Stomach (tissue), 4 donors: ENCODE results near the gene FRMD4B.

Source experiments
- EP300 ChIP-seq: sonication (generic); formaldehyde crosslinking; IDR thresholded peaks from one replicate; pipeline ENCODE4 v1.6.1; 2017; ENCODE audit warnings: antibody characterized with exemption
- TF ChIP-seq, protein P1 (sequence below), 7 experiments: fragments of 450-650 bp in 4 of 7; fragments of 200-600 bp in 3 of 7; sonication (generic) in 3 of 7; IDR thresholded peaks; one replicate each; pipeline ENCODE4 v1.5.1; 2016 to 2019; ENCODE audit warnings: antibody characterized with exemption in 7 of 7, control low read depth in 2 of 7, mild to moderate bottlenecking in 1 of 7

DNA sequence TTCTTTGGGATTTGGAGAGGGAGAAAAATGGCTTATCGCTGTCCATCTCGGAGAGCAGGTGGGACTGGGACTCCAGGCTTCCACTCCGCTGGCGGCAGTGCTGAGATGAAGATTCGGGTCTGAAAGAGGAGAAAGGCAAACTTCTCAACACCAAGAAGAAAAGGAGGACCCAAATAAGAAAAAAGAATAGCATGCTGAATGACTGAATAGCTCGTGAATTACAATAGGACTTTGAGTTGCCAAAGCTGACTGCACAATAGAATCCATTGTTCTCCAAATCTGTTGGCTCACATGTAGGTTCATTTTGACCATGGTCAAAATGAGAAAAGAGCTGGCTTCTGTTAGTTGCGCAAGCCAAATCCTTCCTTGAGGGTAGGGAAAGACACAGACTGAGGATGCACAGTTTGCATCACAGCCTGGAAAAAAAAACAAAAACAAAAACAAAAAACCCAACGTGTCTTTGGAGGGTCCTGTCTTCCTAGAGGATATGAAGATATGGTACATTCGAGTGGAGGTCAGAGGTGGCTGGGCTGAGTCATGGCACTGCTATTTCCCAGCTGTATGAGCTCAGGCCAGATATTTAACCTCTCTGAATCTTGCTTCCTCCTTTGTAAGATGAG lies 204.2 kb downstream of the FRMD4B start:
- TF ChIP-seq, protein P1, sequence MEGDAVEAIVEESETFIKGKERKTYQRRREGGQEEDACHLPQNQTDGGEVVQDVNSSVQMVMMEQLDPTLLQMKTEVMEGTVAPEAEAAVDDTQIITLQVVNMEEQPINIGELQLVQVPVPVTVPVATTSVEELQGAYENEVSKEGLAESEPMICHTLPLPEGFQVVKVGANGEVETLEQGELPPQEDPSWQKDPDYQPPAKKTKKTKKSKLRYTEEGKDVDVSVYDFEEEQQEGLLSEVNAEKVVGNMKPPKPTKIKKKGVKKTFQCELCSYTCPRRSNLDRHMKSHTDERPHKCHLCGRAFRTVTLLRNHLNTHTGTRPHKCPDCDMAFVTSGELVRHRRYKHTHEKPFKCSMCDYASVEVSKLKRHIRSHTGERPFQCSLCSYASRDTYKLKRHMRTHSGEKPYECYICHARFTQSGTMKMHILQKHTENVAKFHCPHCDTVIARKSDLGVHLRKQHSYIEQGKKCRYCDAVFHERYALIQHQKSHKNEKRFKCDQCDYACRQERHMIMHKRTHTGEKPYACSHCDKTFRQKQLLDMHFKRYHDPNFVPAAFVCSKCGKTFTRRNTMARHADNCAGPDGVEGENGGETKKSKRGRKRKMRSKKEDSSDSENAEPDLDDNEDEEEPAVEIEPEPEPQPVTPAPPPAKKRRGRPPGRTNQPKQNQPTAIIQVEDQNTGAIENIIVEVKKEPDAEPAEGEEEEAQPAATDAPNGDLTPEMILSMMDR (IDR thresholded peaks at IDR 0.05): no peak
- TF ChIP-seq EP300: no peak
